Activated CD8-positive, alpha-beta memory T cell treated with anti-CD3 and anti-CD28 coated beads, Interleukin-2, amount 50 U/mL, for 24 hours (primary cell): ENCODE results near the gene KCNQ2.

Experiments
- DNase-seq: peaks from one replicate; pipeline ENCODE4 v3.0.0-alpha.2; 2020; ENCODE audit errors: extremely low read depth

KCNQ2 gene

GRCh38 chr20:63471002-63471716 is 1.3 kb downstream of the KCNQ2 start:
- DNase-seq = no peak

- no peak for DNase-seq
Measured at GRCh38 chr20:63470410-63470809, 2.0 kb downstream of the KCNQ2 start.

- DNase-seq = no peak
Measured at GRCh38 chr20:63469713-63470101, 2.7 kb downstream of the KCNQ2 start.

GRCh38 chr20:63469019-63469712 is 3.3 kb downstream of the KCNQ2 start:
- DNase-seq = no peak

GRCh38 chr20:63468421-63468820 is 4.0 kb downstream of the KCNQ2 start:
- no peak for DNase-seq

GRCh38 chr20:63467294-63468083 is 5.0 kb downstream of the KCNQ2 start:
- DNase-seq = no peak

- DNase-seq = no peak
Measured at GRCh38 chr20:63466861-63467260, 5.6 kb downstream of the KCNQ2 start.

GRCh38 chr20:63466250-63466825 is 6.1 kb downstream of the KCNQ2 start:
- DNase-seq = no peak

- no peak for DNase-seq
Measured at GRCh38 chr20:63465380-63466249, 6.8 kb downstream of the KCNQ2 start.

GRCh38 chr20:63464289-63464635 is 8.2 kb downstream of the KCNQ2 start:
- DNase-seq = no peak

GRCh38 chr20:63463400-63464288 is 8.8 kb downstream of the KCNQ2 start:
- DNase-seq = no peak

GRCh38 chr20:63462244-63462643 is 10.2 kb downstream of the KCNQ2 start:
- no peak for DNase-seq

- no peak for DNase-seq
Measured at GRCh38 chr20:63461104-63461763, 11.2 kb downstream of the KCNQ2 start.

GRCh38 chr20:63459070-63459380 is 13.4 kb downstream of the KCNQ2 start:
- DNase-seq = no peak

GRCh38 chr20:63458170-63459069 is 14.0 kb downstream of the KCNQ2 start:
- DNase-seq = no peak

GRCh38 chr20:63457737-63458136 is 14.7 kb downstream of the KCNQ2 start:
- DNase-seq = no peak

GRCh38 chr20:63456429-63457284 is 15.8 kb downstream of the KCNQ2 start:
- DNase-seq = no peak

- no peak for DNase-seq
Measured at GRCh38 chr20:63455568-63455859, 16.9 kb downstream of the KCNQ2 start.
